ENCODE data around the gene RAPGEF5. TPM values are rescaled to one million over a fixed set of nuclear protein-coding genes. Genes with fewer than 3 reads are reported as not detected.

RAPGEF5 gene
- total and polyA plus RNA-seq, 2 experiments from 2014 or later, result 0.11 to 0.86 TPM

- in situ Hi-C loops (cut with MboI), result no loop called here
- WGBS, 2 experiments (ENCODE audit: low coverage in 1 of 2, low lambda C conversion rate in 2 of 2, missing lambda C conversion rate in 2 of 2), result 82 to 85% methylated on average over 2 of the region's 2 CpGs
- peaks cover 5% of the 10 kb centered on the region; the same call in 1 of the 2 replicates for H3K4me1 ChIP-seq (ENCODE audit: insufficient read depth)
- H3K9ac ChIP-seq, result no peak overlapping the region
- H3K9me3 ChIP-seq (ENCODE audit: low read depth), result no peaks in the 10 kb centered on the region
- H3K9me2 ChIP-seq (ENCODE audit: insufficient read depth), result no peaks in the 10 kb centered on the region
- no peak for DNase-seq
- H2AFZ ChIP-seq, result no peak overlapping the region
- no peak for TF ChIP-seq EZH2phosphoT487 (IDR thresholded peaks at IDR 0.05; ENCODE audit: insufficient read depth, low read depth)
- TF ChIP-seq EZH2 (IDR thresholded peaks at IDR 0.05; ENCODE audit: insufficient read depth, poor library complexity, severe bottlenecking), result no peak
- no peaks in the 10 kb centered on the region for H3K27me3 ChIP-seq (replicated peaks; ENCODE audit: insufficient read depth)
- no peak overlapping the region for H3K4me3 ChIP-seq
- no peak overlapping the region for H3K27ac ChIP-seq
- no peak overlapping the region for H3K4me2 ChIP-seq (ENCODE audit: unreplicated experiment)
- no peaks in the 10 kb centered on the region for H3K79me2 ChIP-seq (ENCODE audit: insufficient read depth)
- no peaks in the 10 kb centered on the region for H4K20me1 ChIP-seq (ENCODE audit: insufficient read depth)
- H3K36me3 ChIP-seq (ENCODE audit: low read depth), result no peaks in the 10 kb centered on the region
- H3F3A ChIP-seq (ENCODE audit: insufficient read depth), result no peaks in the 10 kb centered on the region
Observed at GRCh38 chr7:22403344-22403743, 46.4 kb upstream of the RAPGEF5 start.

GRCh38 chr7:22402250-22402649, 45.3 kb upstream of the RAPGEF5 start:
- Histone ChIP-seq H4K20me1 (ENCODE audit: insufficient read depth) (no peaks in the 10 kb centered on the region), H3K4me2 (ENCODE audit: unreplicated experiment) (no peak overlapping the region), H2AFZ (no peak overlapping the region), H3K27ac (no peak overlapping the region), H3K79me2 (ENCODE audit: insufficient read depth) (no peaks in the 10 kb centered on the region), H3K27me3 (replicated peaks; ENCODE audit: insufficient read depth) (no peaks in the 10 kb centered on the region), H3K9me3 (ENCODE audit: low read depth) (no peaks in the 10 kb centered on the region), H3K36me3 (ENCODE audit: low read depth) (no peaks in the 10 kb centered on the region), H3K4me1 (ENCODE audit: insufficient read depth) (peaks cover 12% of the 10 kb centered on the region; the same call in 1 of the 2 replicates), H3K4me3 (no peak overlapping the region), H3F3A (ENCODE audit: insufficient read depth) (no peaks in the 10 kb centered on the region), H3K9ac (no peak overlapping the region), H3K9me2 (ENCODE audit: insufficient read depth) (no peaks in the 10 kb centered on the region)
- no peak for DNase-seq
- TF ChIP-seq EZH2 (IDR thresholded peaks at IDR 0.05; ENCODE audit: insufficient read depth, poor library complexity, severe bottlenecking), result no peak
- in situ Hi-C loops (cut with MboI), result no loop called here
- 66 to 71% methylated on average over 2 of the region's 2 CpGs for WGBS, 2 experiments (ENCODE audit: low coverage in 1 of 2, low lambda C conversion rate in 2 of 2, missing lambda C conversion rate in 2 of 2)

GRCh38 chr7:22400936-22401553, 44.1 kb upstream of the RAPGEF5 start:
- in situ Hi-C loops (cut with MboI), result no loop called here
- TF ChIP-seq EZH2 (IDR thresholded peaks at IDR 0.05; ENCODE audit: insufficient read depth, poor library complexity, severe bottlenecking), result no peak
- no peak for TF ChIP-seq EZH2phosphoT487 (IDR thresholded peaks at IDR 0.05; ENCODE audit: insufficient read depth, low read depth)
- H3K4me3 ChIP-seq, result no peak overlapping the region
- H2AFZ ChIP-seq, result no peak overlapping the region
- H3K4me1 ChIP-seq (ENCODE audit: insufficient read depth), result peaks cover 12% of the 10 kb centered on the region; the same call in 1 of the 2 replicates
- no peaks in the 10 kb centered on the region for H4K20me1 ChIP-seq (ENCODE audit: insufficient read depth)
- no peaks in the 10 kb centered on the region for H3K36me3 ChIP-seq (ENCODE audit: low read depth)
- no peak overlapping the region for H3K9ac ChIP-seq
- H3F3A ChIP-seq (ENCODE audit: insufficient read depth), result no peaks in the 10 kb centered on the region
- DNase-seq, result no peak
- WGBS, 2 experiments (ENCODE audit: low coverage in 1 of 2, low lambda C conversion rate in 2 of 2, missing lambda C conversion rate in 2 of 2), result 72 to 80% methylated on average over 3 of the region's 3 CpGs
- H3K27me3 ChIP-seq (replicated peaks; ENCODE audit: insufficient read depth), result no peaks in the 10 kb centered on the region
- no peak overlapping the region for H3K4me2 ChIP-seq (ENCODE audit: unreplicated experiment)
- H3K79me2 ChIP-seq (ENCODE audit: insufficient read depth), result no peaks in the 10 kb centered on the region
- no peaks in the 10 kb centered on the region for H3K9me2 ChIP-seq (ENCODE audit: insufficient read depth)
- H3K9me3 ChIP-seq (ENCODE audit: low read depth), result no peaks in the 10 kb centered on the region
- no peak overlapping the region for H3K27ac ChIP-seq

- Histone ChIP-seq H4K20me1 (ENCODE audit: insufficient read depth) (no peaks in the 10 kb centered on the region), H3K9me3 (ENCODE audit: low read depth) (no peaks in the 10 kb centered on the region), H3K9ac (no peak overlapping the region), H3K4me2 (ENCODE audit: unreplicated experiment) (no peak overlapping the region), H3F3A (ENCODE audit: insufficient read depth) (no peaks in the 10 kb centered on the region), H3K36me3 (ENCODE audit: low read depth) (no peaks in the 10 kb centered on the region), H3K27me3 (replicated peaks; ENCODE audit: insufficient read depth) (no peaks in the 10 kb centered on the region), H3K4me3 (no peak overlapping the region), H3K4me1 (ENCODE audit: insufficient read depth) (peaks cover 12% of the 10 kb centered on the region; the same call in 1 of the 2 replicates), H3K9me2 (ENCODE audit: insufficient read depth) (no peaks in the 10 kb centered on the region), H3K27ac (no peak overlapping the region), H2AFZ (no peak overlapping the region), H3K79me2 (ENCODE audit: insufficient read depth) (no peaks in the 10 kb centered on the region)
- TF ChIP-seq EZH2phosphoT487 (IDR thresholded peaks at IDR 0.05; ENCODE audit: insufficient read depth, low read depth) (no peak), EZH2 (IDR thresholded peaks at IDR 0.05; ENCODE audit: insufficient read depth, poor library complexity, severe bottlenecking) (no peak)
- DNase-seq, result no peak
- WGBS, 2 experiments (ENCODE audit: low coverage in 1 of 2, low lambda C conversion rate in 2 of 2, missing lambda C conversion rate in 2 of 2), result 72 to 80% methylated on average over 9 to 10 of the region's 10 CpGs
- in situ Hi-C loops (cut with MboI), result no loop called here
Observed at GRCh38 chr7:22400150-22400814, 43.3 kb upstream of the RAPGEF5 start.
